GM15510 (cell line): ENCODE data around the gene PRTFDC1.
A peak's percentile ranks its signal among the peaks of the same experiment; 100 is the strongest.

Experiments used
- POLR2A ChIP-seq: IDR thresholded peaks from 3 replicates; pipeline ENCODE4 v1.6.1; 2011; ENCODE audit warnings: borderline replicate concordance; ENCODE audit not compliant: insufficient read length; ENCODE audit errors: extremely low read depth

PRTFDC1 gene

GRCh38 chr10:24971374-24971773 lies 19.0 kb upstream of the PRTFDC1 start:
- TF ChIP-seq POLR2A = no peak

GRCh38 chr10:24969841-24970281 lies 17.5 kb upstream of the PRTFDC1 start:
- no peak for TF ChIP-seq POLR2A

GRCh38 chr10:24968349-24968748 lies 15.9 kb upstream of the PRTFDC1 start:
- TF ChIP-seq POLR2A = no peak

- no peak for TF ChIP-seq POLR2A
Observed at GRCh38 chr10:24966962-24967481, 14.6 kb upstream of the PRTFDC1 start.

GRCh38 chr10:24965051-24965450 lies 12.6 kb upstream of the PRTFDC1 start:
- no peak for TF ChIP-seq POLR2A

DNA sequence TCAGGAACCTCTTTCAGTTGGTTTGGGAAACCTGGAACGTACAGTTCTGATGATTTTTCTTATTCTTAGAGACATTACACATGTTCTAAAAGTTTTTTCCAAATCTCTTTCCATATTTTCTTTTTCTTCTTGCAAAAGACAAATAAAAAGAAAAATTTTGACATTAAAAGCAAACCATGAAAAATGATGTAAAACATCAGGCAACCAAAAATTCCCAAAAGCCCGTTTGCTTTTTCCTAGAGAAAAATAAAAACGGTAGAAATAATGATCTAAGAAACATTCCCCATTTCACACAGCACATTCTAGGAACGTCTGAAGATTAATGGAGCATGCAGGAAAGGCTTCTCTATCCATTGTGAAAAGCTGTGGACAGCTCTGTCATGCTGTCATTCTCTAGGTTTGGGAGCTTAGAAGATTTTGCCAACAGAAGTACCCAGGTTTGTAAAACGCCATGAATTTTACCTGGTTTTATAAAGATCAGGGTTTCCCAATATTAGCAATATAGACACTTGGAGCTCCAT lies 11.2 kb upstream of the PRTFDC1 start:
- TF ChIP-seq POLR2A = no peak

- no peak for TF ChIP-seq POLR2A
Observed at GRCh38 chr10:24962995-24963394, 10.6 kb upstream of the PRTFDC1 start.

DNA sequence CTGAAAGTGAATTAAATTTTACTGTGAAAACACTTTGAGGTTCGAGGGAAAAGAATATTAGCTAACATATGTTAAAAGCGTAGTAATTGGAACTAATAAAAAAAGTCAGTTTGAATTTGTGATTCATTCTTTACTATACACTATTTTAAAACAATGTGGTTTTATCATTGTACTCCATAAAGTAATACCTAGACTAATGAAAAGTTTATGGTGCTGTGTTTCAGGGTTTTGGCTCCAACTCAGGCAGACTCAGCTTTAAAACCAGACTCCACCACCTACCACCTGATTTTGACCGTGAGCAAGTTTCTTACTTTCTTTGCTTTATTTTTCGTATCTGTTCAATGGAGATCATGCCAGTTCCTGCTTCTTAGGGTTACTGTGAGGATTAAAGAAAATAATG lies 9.2 kb upstream of the PRTFDC1 start:
- TF ChIP-seq POLR2A = no peak

DNA sequence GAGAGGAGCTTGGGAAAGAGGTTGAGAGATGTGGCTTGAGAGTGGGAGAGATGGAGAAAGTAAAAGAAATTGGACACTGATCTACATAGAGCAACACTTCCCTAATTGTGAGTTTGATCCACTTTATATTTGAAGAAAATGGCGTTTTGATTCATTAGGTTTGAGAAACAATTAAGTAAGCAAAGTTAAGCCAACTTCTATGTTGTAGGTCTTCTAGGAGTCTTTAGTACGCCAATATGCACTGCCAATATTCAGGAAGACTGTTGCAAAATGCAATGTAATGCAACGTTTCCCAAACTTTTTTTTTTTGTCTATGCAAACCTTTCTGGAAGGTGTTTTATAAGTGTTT lies 7.0 kb upstream of the PRTFDC1 start:
- no peak for TF ChIP-seq POLR2A

DNA sequence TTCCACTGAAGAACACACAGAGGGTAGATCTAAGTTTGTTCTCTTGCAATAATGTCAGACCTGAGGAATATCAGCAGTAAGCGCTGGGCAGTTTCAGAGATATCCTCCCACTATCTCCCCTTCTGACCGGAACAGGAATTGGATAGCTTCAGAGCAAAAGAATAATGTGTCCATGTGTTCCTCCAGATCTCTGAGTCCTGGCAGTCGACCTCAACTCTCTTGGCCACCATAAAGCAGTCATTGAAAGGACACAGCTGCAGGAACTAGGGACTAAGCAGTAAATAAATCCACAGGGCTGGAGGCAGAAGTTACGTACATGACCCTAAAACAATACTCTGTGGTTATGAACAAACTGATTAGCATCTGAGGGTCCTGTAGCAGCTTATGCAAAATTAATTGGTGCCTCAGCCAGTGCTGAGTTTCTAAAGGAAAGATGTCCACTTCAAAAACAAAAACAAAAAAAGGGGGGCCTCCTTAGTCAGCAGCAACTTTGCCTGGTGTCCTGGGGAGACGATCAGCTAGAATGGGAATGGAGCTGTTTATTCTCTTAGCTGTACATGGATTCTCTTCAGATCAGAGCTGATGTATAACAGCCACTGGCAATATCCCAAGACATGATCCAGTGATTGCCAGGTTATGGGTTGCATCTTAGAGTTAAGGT lies 6.4 kb upstream of the PRTFDC1 start:
- no peak for TF ChIP-seq POLR2A

DNA sequence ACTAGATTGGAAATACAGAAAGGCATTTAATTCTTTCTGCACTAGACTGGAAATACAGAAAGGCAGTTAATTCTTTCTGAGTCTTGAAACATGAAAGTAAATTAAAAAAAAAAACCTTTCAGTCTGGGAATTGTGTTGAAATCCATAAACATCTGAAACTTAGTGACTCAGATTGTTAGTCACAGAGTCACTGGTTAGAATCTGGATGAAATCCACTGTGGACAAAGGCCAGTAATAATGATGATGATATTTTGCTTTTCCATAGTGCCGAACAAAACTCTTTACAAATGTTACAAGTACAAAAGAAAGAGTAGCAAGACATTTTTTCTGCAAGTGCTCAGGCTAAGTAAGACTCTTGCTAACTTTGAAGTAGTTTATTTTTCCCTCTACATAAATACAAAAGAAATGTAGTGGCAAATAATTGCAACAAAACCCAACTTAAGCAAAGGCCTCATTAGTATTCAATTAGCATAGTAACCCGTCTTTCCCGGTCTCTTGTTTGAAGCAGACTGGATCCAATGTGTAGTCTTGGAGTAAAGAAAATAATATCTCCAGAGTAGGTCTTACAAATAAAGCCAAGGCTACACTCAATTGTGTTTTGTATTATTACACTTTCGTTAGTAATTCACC lies 5.8 kb upstream of the PRTFDC1 start:
- TF ChIP-seq POLR2A = no peak

DNA sequence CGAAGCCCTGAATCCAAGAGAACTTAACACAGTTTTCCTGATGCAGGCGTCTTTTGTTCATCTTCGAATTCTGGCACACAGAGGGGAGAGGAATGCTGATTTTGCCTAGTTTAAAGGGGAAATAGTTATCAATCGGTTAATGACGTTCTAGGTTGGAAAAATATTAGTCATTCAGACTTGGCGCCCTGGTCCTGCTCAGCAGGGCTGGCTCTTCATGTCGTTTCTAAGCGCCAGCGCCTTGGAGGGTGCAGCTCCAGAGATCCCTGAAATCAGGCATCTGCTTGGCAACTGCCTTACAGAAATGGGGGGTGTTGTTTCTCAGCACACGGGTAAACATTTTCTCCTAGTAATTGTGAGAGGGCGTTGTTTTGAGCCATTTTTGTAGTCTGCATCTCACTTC lies 1.3 kb upstream of the PRTFDC1 start:
- no peak for TF ChIP-seq POLR2A

GRCh38 chr10:24952707-24953645 lies 570 bp upstream of the PRTFDC1 start:
- TF ChIP-seq POLR2A = peak; percentile 13

DNA sequence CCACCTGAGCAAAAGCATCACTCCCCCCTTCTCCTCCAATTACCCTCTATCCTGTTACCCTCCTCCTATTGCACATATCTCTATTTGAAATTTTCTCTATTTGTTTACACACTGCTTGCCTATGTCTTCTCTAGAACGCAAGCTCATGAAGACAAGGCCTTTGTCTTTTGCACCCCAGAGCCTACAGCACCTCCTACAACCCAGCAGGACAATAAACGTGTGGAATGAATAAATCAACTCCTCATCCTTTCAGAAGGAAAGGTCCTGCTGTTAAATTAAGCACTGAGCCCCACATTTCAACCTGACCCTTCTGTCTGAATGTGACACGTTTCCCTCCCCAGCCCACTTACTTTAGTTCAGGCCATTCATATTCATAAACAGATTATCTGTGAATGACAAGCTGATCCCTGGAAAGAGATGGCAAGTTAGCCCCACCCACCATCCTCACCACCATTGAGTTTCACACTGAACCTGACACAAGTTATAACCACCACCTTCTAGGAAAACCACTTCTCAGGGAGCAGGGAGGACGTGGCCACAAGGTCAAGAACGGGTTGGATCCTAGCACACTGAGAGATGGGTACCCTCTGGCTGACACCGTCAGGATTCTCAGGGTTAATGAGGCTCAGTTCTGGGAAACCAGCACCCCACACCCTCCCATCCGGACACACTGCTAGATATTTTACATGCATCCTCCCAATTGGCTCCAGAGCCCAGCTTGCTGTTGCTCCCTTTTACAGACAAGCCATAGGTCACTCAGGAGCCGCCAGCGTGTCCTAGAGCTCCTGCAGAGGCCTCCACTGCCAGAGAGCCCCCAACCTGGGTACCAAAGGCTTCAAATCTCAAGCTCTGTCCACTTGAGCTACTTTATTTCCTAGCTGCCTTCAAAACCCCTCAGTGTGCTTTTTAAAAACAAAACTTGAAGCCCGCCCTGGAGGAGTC lies 934 bp downstream of the PRTFDC1 start:
- no peak for TF ChIP-seq POLR2A
